MM.1S (cell line): ENCODE data around the gene HNRNPA0.

Source experiments
- EZH2 ChIP-seq: fragments of 300-600 bp; sonication (generic); optimal IDR thresholded peaks from 2 replicates; pipeline ENCODE3; 2017; ENCODE audit warnings: low read depth, mild to moderate bottlenecking, antibody characterized with exemption, low read length, mixed read lengths
- EZH2phosphoT487 ChIP-seq: fragments of 300-600 bp; sonication (generic); IDR thresholded peaks from 2 replicates; pipeline ENCODE4 v1.6.1; 2018; ENCODE audit warnings: antibody characterized with exemption, low read length
- TF ChIP-seq, protein P1 (sequence below): fragments of 300-600 bp; sonication (generic); IDR thresholded peaks from 2 replicates; pipeline ENCODE4 v1.5.1; 2016; ENCODE audit warnings: antibody characterized with exemption, low read length, mixed read lengths

DNA sequence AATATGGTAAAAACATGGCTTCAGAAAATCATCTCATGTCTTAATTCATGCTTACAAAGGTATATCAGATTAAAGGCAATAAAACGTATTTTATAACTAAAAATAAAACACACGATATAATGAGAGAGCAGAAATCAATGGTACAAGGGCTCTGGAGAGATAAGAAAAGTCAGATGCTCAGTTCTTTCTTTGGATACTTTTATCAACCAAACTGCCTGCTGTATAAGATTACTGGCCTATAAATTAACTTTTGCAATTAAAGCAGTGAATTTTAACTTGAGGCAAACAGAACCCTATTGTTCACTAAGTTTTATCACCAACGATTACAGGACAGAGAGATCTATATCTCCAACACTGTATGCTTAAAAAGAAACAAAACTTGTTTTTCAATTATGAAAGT lies 42.1 kb upstream of the HNRNPA0 start:
- TF ChIP-seq, protein P1, sequence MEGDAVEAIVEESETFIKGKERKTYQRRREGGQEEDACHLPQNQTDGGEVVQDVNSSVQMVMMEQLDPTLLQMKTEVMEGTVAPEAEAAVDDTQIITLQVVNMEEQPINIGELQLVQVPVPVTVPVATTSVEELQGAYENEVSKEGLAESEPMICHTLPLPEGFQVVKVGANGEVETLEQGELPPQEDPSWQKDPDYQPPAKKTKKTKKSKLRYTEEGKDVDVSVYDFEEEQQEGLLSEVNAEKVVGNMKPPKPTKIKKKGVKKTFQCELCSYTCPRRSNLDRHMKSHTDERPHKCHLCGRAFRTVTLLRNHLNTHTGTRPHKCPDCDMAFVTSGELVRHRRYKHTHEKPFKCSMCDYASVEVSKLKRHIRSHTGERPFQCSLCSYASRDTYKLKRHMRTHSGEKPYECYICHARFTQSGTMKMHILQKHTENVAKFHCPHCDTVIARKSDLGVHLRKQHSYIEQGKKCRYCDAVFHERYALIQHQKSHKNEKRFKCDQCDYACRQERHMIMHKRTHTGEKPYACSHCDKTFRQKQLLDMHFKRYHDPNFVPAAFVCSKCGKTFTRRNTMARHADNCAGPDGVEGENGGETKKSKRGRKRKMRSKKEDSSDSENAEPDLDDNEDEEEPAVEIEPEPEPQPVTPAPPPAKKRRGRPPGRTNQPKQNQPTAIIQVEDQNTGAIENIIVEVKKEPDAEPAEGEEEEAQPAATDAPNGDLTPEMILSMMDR = no peak
- no peak for TF ChIP-seq EZH2
- no peak for TF ChIP-seq EZH2phosphoT487
